GM10266 (cell line): ENCODE data around the gene FRAT1.

Experiments used
- DNase-seq: peaks from one replicate; pipeline ENCODE4 v3.0.0; 2012; ENCODE audit errors: extremely low spot score
- TF ChIP-seq, protein P1 (sequence below): IDR thresholded peaks from 2 replicates; pipeline ENCODE4 v1.5.1; 2012; ENCODE audit warnings: mild to moderate bottlenecking, low read depth; ENCODE audit not compliant: control insufficient read depth, insufficient read depth; ENCODE audit errors: missing control alignments

Gene FRAT1

GRCh38 chr10:97298223-97298571 lies 20.9 kb upstream of the FRAT1 start:
- no peak for DNase-seq
- TF ChIP-seq, protein P1, sequence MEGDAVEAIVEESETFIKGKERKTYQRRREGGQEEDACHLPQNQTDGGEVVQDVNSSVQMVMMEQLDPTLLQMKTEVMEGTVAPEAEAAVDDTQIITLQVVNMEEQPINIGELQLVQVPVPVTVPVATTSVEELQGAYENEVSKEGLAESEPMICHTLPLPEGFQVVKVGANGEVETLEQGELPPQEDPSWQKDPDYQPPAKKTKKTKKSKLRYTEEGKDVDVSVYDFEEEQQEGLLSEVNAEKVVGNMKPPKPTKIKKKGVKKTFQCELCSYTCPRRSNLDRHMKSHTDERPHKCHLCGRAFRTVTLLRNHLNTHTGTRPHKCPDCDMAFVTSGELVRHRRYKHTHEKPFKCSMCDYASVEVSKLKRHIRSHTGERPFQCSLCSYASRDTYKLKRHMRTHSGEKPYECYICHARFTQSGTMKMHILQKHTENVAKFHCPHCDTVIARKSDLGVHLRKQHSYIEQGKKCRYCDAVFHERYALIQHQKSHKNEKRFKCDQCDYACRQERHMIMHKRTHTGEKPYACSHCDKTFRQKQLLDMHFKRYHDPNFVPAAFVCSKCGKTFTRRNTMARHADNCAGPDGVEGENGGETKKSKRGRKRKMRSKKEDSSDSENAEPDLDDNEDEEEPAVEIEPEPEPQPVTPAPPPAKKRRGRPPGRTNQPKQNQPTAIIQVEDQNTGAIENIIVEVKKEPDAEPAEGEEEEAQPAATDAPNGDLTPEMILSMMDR = no peak

GRCh38 chr10:97300980-97301379 lies 18.1 kb upstream of the FRAT1 start:
- no peak for DNase-seq
- TF ChIP-seq, protein P1 = no peak

DNA sequence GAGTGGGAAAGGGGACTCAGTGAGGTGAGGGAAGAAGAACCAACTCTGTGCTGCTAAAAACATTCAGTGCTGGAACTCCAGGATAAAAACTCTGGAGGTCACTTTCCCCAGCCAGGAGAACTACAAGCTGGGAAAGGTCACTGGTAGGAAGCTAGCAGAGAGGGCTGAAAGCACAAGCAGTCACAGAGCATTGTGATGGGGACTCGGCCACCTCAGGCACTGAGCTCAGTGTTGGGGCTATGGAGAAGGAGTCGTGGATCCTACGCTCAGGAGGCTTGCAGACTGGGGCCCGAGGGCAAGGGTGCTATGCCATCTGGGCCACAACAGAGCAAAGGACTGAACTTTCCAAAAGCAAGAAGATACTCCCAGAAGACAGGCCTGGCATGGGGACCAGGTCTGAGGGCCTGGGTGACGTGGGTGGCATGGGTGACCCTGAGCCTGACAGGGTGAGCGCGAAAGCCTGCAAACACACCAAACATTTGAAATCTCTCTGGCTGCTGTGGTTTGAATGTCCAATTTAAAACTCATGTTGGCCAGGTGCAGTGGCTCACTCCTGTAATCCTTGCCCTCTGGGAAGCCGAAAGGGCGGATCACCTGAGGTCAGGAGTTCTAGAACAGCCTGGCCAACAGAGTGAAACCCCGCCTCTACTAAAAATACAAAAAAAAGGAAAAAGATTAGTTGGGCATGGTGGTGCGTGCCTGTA lies 16.8 kb upstream of the FRAT1 start:
- TF ChIP-seq, protein P1 = no peak
- DNase-seq = no peak

- DNase-seq = no peak
- TF ChIP-seq, protein P1 = no peak
Observed at GRCh38 chr10:97307441-97307840, 11.6 kb upstream of the FRAT1 start.

DNA sequence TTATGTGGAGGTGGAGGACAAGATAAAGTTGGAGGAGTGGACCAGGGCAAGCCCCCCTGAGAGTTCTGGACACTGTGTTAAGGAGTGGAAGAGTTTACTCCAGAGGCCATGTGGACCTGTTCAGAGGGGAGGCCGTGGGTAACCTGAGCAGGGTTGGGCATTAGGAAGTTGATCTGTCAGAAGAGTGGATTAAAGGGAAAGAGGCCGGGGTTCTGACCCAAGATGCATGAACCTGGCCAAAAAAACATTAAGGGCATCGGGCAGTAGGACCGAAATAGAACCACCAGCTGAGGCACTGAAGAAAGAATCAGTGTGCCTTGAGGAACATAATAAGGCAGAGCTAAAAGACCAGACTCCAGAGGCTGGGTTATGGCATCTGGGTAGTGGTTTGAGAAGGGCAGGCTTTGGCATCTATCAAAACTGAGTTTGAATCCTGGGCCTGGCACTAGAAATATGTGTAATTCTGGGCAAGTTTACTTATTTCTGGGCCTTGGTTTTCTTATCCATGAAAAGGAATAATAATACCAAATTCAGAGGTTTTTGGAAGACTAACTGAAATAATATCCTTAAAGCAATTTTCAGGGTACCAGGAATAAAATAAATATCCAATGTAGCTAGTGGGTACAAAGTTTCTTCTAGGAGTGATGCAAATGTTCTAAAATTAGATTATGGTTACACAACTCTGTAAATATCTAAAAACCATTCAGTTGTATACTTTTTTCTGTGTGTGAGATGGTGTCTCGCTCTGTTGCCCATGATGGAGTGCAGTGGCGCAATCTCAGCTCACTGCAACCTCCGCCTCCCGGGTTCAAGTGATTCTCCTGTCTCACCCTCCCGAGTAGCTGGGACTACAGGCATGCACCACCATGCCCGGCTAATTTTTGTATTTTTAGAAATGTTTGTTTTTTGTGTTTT lies 10.9 kb upstream of the FRAT1 start:
- TF ChIP-seq, protein P1 = no peak
- DNase-seq = no peak

GRCh38 chr10:97311111-97311626 lies 7.9 kb upstream of the FRAT1 start:
- TF ChIP-seq, protein P1 = no peak
- DNase-seq = no peak

GRCh38 chr10:97312897-97313296 lies 6.2 kb upstream of the FRAT1 start:
- TF ChIP-seq, protein P1 = no peak
- DNase-seq = no peak
